Activated B cell treated with CpG ODN at 0.5 μM for 24 hours (primary cell): Measurements from ENCODE around the gene TSHZ2. TPM values are rescaled to one million over a fixed set of nuclear protein-coding genes. Genes with fewer than 3 reads are reported as not detected.

Experiments used
- ATAC-seq: fragments of 200-7000 bp; cut with Tn5 transposase; one replicate; pipeline ENCODE4 v1.10.0; 2021; ENCODE audit warnings: low read depth, mild to moderate bottlenecking, moderate library complexity
- CTCF ChIA-PET: fragments of 350-600 bp; sonication (Branson Sonifier 250); formaldehyde crosslinking; loops from one replicate; lab custom pipeline; 2021; ENCODE audit warnings: antibody characterized with exemption; lab: Charles Lee
- POLR2A ChIA-PET: fragments of 350-600 bp; sonication (Branson Sonifier 250); formaldehyde crosslinking; loops from one replicate; lab custom pipeline; 2021; ENCODE audit warnings: antibody characterized with exemption; lab: Charles Lee
- DNase-seq: peaks from one replicate; pipeline ENCODE4 v3.0.0; 2022
- H3K27ac Mint-ChIP-seq: one replicate; pipeline ENCODE4 v1.8.0; 2020; ENCODE audit warnings: mixed read lengths
- H3K27me3 Mint-ChIP-seq: one replicate; pipeline ENCODE4 v1.8.0; 2021; ENCODE audit warnings: mixed read lengths
- H3K36me3 Mint-ChIP-seq: one replicate; pipeline ENCODE4 v1.8.0; 2021; ENCODE audit warnings: low read depth, mixed read lengths
- H3K4me1 Mint-ChIP-seq: one replicate; pipeline ENCODE4 v1.8.0; 2021; ENCODE audit warnings: mixed read lengths
- H3K4me3 Mint-ChIP-seq: one replicate; pipeline ENCODE4 v1.8.0; 2020; ENCODE audit warnings: mild to moderate bottlenecking, mixed read lengths
- H3K9me3 Mint-ChIP-seq: one replicate; pipeline ENCODE4 v1.8.0; 2020; ENCODE audit warnings: mixed read lengths
- CTCF ChIP-seq: fragments of 200-600 bp; IDR thresholded peaks from one replicate; pipeline ENCODE4 v1.8.0; 2022; ENCODE audit warnings: antibody characterized with exemption, mild to moderate bottlenecking
- intact Hi-C: fragments of 100-400 bp; cut with micrococcal nuclease; formaldehyde crosslinking; loops from one replicate; pipeline ENCODE4 v1.15.1; 2024
- total RNA-seq: library from RNA; stranded (reverse); gene quantifications from 2 replicates; pipeline ENCODE4 v1.2.3, GENCODE V29; 2022

The TSHZ2 gene
- total RNA-seq, 1 donor from 2014 or later = 1.7 TPM

GRCh38 chr20:53448426-53448825, 476.3 kb downstream of the TSHZ2 start:
- ATAC-seq (no peak), DNase-seq (no peak)
- TF ChIP-seq CTCF = no peak
- intact Hi-C loops = no loop called here
- ChIA-PET CTCF (no interaction called here), POLR2A (no interaction called here)
- Mint-ChIP-seq H3K36me3 (peaks cover 5% of the 10 kb centered on the region), H3K4me3 (no peak overlapping the region), H3K27ac (no peak overlapping the region), H3K9me3 (peaks cover 27% of the 10 kb centered on the region), H3K27me3 (peaks cover 3% of the 10 kb centered on the region), H3K4me1 (no peaks in the 10 kb centered on the region)

GRCh38 chr20:53448875-53449274, 476.7 kb downstream of the TSHZ2 start:
- POLR2A ChIA-PET = no interaction called here
- Mint-ChIP-seq H3K4me3 (no peak overlapping the region), H3K9me3 (peaks cover 27% of the 10 kb centered on the region), H3K27me3 (peaks cover 3% of the 10 kb centered on the region), H3K27ac (no peak overlapping the region), H3K4me1 (no peaks in the 10 kb centered on the region), H3K36me3 (peaks cover 5% of the 10 kb centered on the region)
- DNase-seq = no peak
- intact Hi-C loops = no loop called here
- CTCF ChIA-PET = no interaction called here
- no peak for ATAC-seq
- no peak for TF ChIP-seq CTCF

- no peak for TF ChIP-seq CTCF
- Mint-ChIP-seq H3K36me3 (peaks cover 5% of the 10 kb centered on the region), H3K9me3 (peaks cover 26% of the 10 kb centered on the region), H3K4me1 (no peaks in the 10 kb centered on the region), H3K27me3 (no peaks in the 10 kb centered on the region), H3K27ac (no peak overlapping the region), H3K4me3 (no peak overlapping the region)
- intact Hi-C loops = no loop called here
- DNase-seq (no peak), ATAC-seq (no peak)
- ChIA-PET CTCF (no interaction called here), POLR2A (no interaction called here)
Measured at GRCh38 chr20:53453076-53453475, 480.9 kb downstream of the TSHZ2 start.

- no peak for ATAC-seq
- POLR2A ChIA-PET = no interaction called here
- H3K36me3 Mint-ChIP-seq = no peaks in the 10 kb centered on the region
- no peak overlapping the region for H3K27ac Mint-ChIP-seq
- CTCF ChIA-PET = no interaction called here
- DNase-seq = no peak
- no peak for TF ChIP-seq CTCF
- no peaks in the 10 kb centered on the region for H3K27me3 Mint-ChIP-seq
- no peak overlapping the region for H3K4me3 Mint-ChIP-seq
- no peaks in the 10 kb centered on the region for H3K4me1 Mint-ChIP-seq
- intact Hi-C loops = no loop called here
- peaks cover 11% of the 10 kb centered on the region for H3K9me3 Mint-ChIP-seq
Measured at GRCh38 chr20:53454675-53455276, 482.6 kb downstream of the TSHZ2 start.

GRCh38 chr20:53463101-53463972, 491.2 kb downstream of the TSHZ2 start:
- no peak for ATAC-seq
- CTCF ChIA-PET = no interaction called here
- Mint-ChIP-seq H3K4me1 (peaks cover 2% of the 10 kb centered on the region), H3K9me3 (no peaks in the 10 kb centered on the region), H3K27ac (no peak overlapping the region), H3K27me3 (peaks cover 4% of the 10 kb centered on the region), H3K4me3 (no peak overlapping the region), H3K36me3 (no peaks in the 10 kb centered on the region)
- no peak for TF ChIP-seq CTCF
- intact Hi-C loops = no loop called here
- POLR2A ChIA-PET = no interaction called here
- no peak for DNase-seq
